HG03045 (cell line): ENCODE results near the gene DNAJC5.

Experiments
- ATAC-seq: cut with Tn5 transposase; IDR thresholded peaks from one replicate; pipeline ENCODE4 v1.9.1; 2021; ENCODE audit warnings: mild to moderate bottlenecking, moderate library complexity; ENCODE audit not compliant: unreplicated experiment

The DNAJC5 gene

GRCh38 chr20:63939061-63939935 lies 44.4 kb downstream of the DNAJC5 start:
- ATAC-seq = no peak

GRCh38 chr20:63940071-63940471 lies 45.1 kb downstream of the DNAJC5 start:
- ATAC-seq = no peak

GRCh38 chr20:63940472-63941266 lies 45.7 kb downstream of the DNAJC5 start:
- no peak for ATAC-seq

GRCh38 chr20:63941282-63942081 lies 46.6 kb downstream of the DNAJC5 start:
- no peak for ATAC-seq

GRCh38 chr20:63942250-63942951 lies 47.5 kb downstream of the DNAJC5 start:
- ATAC-seq = no peak

GRCh38 chr20:63942969-63943807 lies 48.3 kb downstream of the DNAJC5 start:
- ATAC-seq = no peak

- no peak for ATAC-seq
These were observed 48.8 kb downstream of the DNAJC5 start for GRCh38 chr20:63943808-63944077.

GRCh38 chr20:63944078-63944941 lies 49.4 kb downstream of the DNAJC5 start:
- ATAC-seq = no peak

- no peak for ATAC-seq
These were observed 50.2 kb downstream of the DNAJC5 start for GRCh38 chr20:63945031-63945658.

- no peak for ATAC-seq
These were observed 51.3 kb downstream of the DNAJC5 start for GRCh38 chr20:63945921-63946920.

- ATAC-seq = no peak
These were observed 52.2 kb downstream of the DNAJC5 start for GRCh38 chr20:63946986-63947637.

GRCh38 chr20:63947638-63948456 lies 52.9 kb downstream of the DNAJC5 start:
- no peak for ATAC-seq

- no peak for ATAC-seq
These were observed 55.9 kb downstream of the DNAJC5 start for GRCh38 chr20:63950701-63951397.

GRCh38 chr20:63951398-63952209 lies 56.7 kb downstream of the DNAJC5 start:
- no peak for ATAC-seq

GRCh38 chr20:63952210-63952535 lies 57.2 kb downstream of the DNAJC5 start:
- no peak for ATAC-seq
